ENCODE results near the gene KRT73. TPM values are rescaled to one million over a fixed set of nuclear protein-coding genes. Genes with fewer than 3 reads are reported as not detected.

The KRT73 gene
- total and polyA plus RNA-seq, 2 experiments from 2014 or later: not detected

GRCh38 chr12:52628111-52628507 is 9.8 kb upstream of the KRT73 start:
- H3F3A ChIP-seq (replicated peaks; ENCODE audit: low read depth): no peaks in the 10 kb centered on the region
- no peaks in the 10 kb centered on the region for H3K36me3 ChIP-seq (ENCODE audit: insufficient read depth)
- DNase-seq (ENCODE audit: low spot score): no peak

More at GRCh38 chr12:52628111-52628507, 9.8 kb upstream of the KRT73 start:
- Histone ChIP-seq H3K9me2 (ENCODE audit: insufficient read depth) (no peaks in the 10 kb centered on the region), H3K79me2 (replicated peaks; ENCODE audit: insufficient read depth) (no peaks in the 10 kb centered on the region), H3K27ac (ENCODE audit: low read depth) (no peak overlapping the region), H2AFZ (no peak overlapping the region), H4K20me1 (replicated peaks; ENCODE audit: insufficient read depth) (no peaks in the 10 kb centered on the region), H3K4me1 (ENCODE audit: insufficient read depth) (no peaks in the 10 kb centered on the region), H3K4me2 (no peak overlapping the region), H3K27me3 (ENCODE audit: insufficient read depth) (no peaks in the 10 kb centered on the region), H3K4me3 (no peak overlapping the region)
- Mint-ChIP-seq H3K4me3 (no peak overlapping the region), H3K27me3 (ENCODE audit: insufficient read depth, low read depth, poor library complexity) (peaks cover 3% of the 10 kb centered on the region), H3K27ac (no peak overlapping the region), H3K4me1 (peaks cover 4% of the 10 kb centered on the region), H3K9me3 (no peaks in the 10 kb centered on the region), H3K36me3 (ENCODE audit: low read depth) (no peaks in the 10 kb centered on the region)
- TF ChIP-seq POLR2AphosphoS5 (IDR thresholded peaks at IDR 0.05; ENCODE audit: low read depth) (no peak), STAT1 (IDR thresholded peaks at IDR 0.05; ENCODE audit: unreplicated experiment) (no peak), ETS1 (IDR thresholded peaks at IDR 0.05) (no peak), CREB1 (CRISPR knock-in tag; IDR thresholded peaks at IDR 0.05; ENCODE audit: low read depth) (no peak), NANOG (IDR thresholded peaks at IDR 0.05; ENCODE audit: borderline replicate concordance) (no peak), JUNB (IDR thresholded peaks at IDR 0.05; ENCODE audit: unreplicated experiment) (no peak), EZH2phosphoT487 (IDR thresholded peaks at IDR 0.05; ENCODE audit: unreplicated experiment) (no peak), ZNF114 (CRISPR knock-in tag; IDR thresholded peaks at IDR 0.05) (no peak), CTCF (conservative IDR thresholded peaks at IDR 0.05; ENCODE audit: low read depth in 2 of 2) (no peak), ZNF331 (CRISPR knock-in tag; IDR thresholded peaks at IDR 0.05; ENCODE audit: low read depth) (no peak), REST (IDR thresholded peaks at IDR 0.05; ENCODE audit: unreplicated experiment) (no peak), EZH2 (IDR thresholded peaks at IDR 0.05; ENCODE audit: low read depth, unreplicated experiment) (no peak), ZNF462 (CRISPR knock-in tag; IDR thresholded peaks at IDR 0.05) (no peak)
- no peak for ATAC-seq

Data from GM23338 (cell line).